ENCODE results near the gene SERHL2. TPM values are rescaled to one million over a fixed set of nuclear protein-coding genes. Genes with fewer than 3 reads are reported as not detected.
"Not testable (repeated sequence)": the region's sequence is repeated elsewhere in the genome, so short reads cannot be mapped to it uniquely, and the experiment has no call there.

The SERHL2 gene
- total and polyA plus RNA-seq, 2 donors from 2014 or later: 3.1 to 4.9 TPM

DNA sequence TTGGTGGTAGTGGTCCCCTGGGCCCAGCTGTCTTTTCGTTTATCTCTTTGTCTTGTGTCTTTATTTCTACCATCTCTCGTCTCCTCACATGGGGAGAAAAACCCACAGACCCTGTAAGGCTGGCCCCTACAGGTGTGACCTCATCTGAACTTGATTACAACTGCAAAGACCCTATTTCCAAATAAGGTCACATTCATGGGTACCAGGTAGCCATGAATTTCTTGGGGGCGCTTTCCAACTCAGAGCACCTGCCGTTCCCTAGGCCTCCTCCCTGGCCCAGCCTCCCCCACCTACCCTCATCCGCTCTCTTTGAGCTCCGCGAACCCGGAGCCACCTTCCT is 20.1 kb upstream of the SERHL2 start:
- intact Hi-C loops (cut with DNase I): no loop called here
- Histone ChIP-seq H3K4me1 (ENCODE audit: control insufficient read depth in 2 of 3, insufficient read depth in 2 of 3, low read depth in 1 of 3, low read length in 3 of 3) (no peaks in the 10 kb centered on the region), H3K36me3 (ENCODE audit: control insufficient read depth in 2 of 3, insufficient read depth in 3 of 3, low read length in 3 of 3) (no peaks in the 10 kb centered on the region), H3K27me3 (ENCODE audit: control insufficient read depth, insufficient read depth, low read length) (no peaks in the 10 kb centered on the region), H3K4me3 (ENCODE audit: low read length in 3 of 3) (no peak overlapping the region), H3K9me3 (ENCODE audit: control insufficient read depth in 2 of 3, insufficient read depth in 1 of 3, low read length in 3 of 3) (no peaks in the 10 kb centered on the region), H3K27ac (ENCODE audit: low read depth in 2 of 2, low read length in 2 of 2) (no peak overlapping the region), H3K9ac (ENCODE audit: low read length in 3 of 3) (no peak overlapping the region)
- FAIRE-seq (no peak), DNase-seq (no peak)
- TF ChIP-seq, protein P1, sequence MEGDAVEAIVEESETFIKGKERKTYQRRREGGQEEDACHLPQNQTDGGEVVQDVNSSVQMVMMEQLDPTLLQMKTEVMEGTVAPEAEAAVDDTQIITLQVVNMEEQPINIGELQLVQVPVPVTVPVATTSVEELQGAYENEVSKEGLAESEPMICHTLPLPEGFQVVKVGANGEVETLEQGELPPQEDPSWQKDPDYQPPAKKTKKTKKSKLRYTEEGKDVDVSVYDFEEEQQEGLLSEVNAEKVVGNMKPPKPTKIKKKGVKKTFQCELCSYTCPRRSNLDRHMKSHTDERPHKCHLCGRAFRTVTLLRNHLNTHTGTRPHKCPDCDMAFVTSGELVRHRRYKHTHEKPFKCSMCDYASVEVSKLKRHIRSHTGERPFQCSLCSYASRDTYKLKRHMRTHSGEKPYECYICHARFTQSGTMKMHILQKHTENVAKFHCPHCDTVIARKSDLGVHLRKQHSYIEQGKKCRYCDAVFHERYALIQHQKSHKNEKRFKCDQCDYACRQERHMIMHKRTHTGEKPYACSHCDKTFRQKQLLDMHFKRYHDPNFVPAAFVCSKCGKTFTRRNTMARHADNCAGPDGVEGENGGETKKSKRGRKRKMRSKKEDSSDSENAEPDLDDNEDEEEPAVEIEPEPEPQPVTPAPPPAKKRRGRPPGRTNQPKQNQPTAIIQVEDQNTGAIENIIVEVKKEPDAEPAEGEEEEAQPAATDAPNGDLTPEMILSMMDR (IDR thresholded peaks at IDR 0.05; ENCODE audit: borderline replicate concordance, extremely low read depth, insufficient read depth): no peak

DNA sequence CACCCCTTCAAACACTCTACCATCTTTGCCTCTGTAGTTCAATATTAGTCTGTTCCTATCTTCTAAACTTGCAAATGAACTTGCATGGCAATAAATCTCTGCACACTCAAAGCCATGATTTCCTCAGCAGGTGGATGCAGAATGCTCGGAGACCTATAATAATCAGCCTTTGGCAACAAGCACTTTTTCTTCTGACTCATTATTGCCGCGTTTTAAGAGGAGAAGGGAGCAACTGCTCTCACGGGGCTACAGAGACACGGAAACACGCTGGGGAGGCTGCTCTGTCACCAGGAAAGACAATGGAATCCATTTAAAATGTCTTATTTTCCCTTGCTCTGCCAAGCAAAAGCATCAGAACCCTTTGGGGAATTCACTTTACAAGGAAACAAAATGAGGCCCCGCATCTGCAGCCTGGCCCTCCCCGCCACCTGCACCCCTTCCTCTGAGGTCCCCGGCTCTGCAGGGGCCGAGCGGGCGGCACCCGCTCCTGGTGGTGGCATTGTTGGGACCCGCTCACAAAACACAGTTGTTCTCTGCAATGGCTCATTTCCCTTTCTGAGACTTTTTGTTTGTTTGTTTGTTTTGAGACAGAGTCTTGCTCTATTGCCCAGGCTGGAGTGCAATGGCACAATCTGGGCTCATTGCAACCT is 18.5 kb upstream of the SERHL2 start:
- DNase-seq; H3K4me3 ChIP-seq (ENCODE audit: low read length in 3 of 3); H3K36me3 ChIP-seq (ENCODE audit: control insufficient read depth in 2 of 3, insufficient read depth in 3 of 3, low read length in 3 of 3); H3K9me3 ChIP-seq (ENCODE audit: control insufficient read depth in 2 of 3, insufficient read depth in 1 of 3, low read length in 3 of 3); H3K27me3 ChIP-seq (ENCODE audit: control insufficient read depth, insufficient read depth, low read length); FAIRE-seq; H3K27ac ChIP-seq (ENCODE audit: low read depth in 2 of 2, low read length in 2 of 2); H3K9ac ChIP-seq (ENCODE audit: low read length in 3 of 3); H3K4me1 ChIP-seq (ENCODE audit: control insufficient read depth in 2 of 3, insufficient read depth in 2 of 3, low read depth in 1 of 3, low read length in 3 of 3); intact Hi-C loops (cut with DNase I): not testable (repeated sequence)

DNA sequence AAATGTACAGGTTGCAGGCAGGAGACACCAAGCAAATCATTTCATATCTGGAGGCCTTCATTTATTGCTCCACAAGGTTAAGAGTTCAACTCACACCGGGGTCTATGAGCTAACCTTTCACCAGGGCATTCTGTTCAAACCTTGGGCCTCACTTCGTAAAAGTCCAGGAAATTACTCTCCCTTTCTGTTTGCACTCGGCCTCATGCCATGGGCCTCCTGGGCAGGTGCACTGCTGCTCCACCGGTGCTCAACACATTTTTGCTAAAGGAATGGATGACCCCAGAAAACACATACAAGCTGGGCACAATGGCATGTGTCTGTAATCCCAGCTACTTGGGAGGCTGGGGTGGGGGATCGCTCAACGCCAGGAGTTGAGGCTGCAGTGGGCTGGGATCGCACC is 17.6 kb upstream of the SERHL2 start:
- H3K27me3 ChIP-seq (ENCODE audit: control insufficient read depth, insufficient read depth, low read length): no peaks in the 10 kb centered on the region
- DNase-seq: no peak
- H3K36me3 ChIP-seq (ENCODE audit: control insufficient read depth in 2 of 3, insufficient read depth in 3 of 3, low read length in 3 of 3): no peaks in the 10 kb centered on the region
- H3K4me1 ChIP-seq (ENCODE audit: control insufficient read depth in 2 of 3, insufficient read depth in 2 of 3, low read depth in 1 of 3, low read length in 3 of 3): no peaks in the 10 kb centered on the region
- intact Hi-C loops (cut with DNase I): no loop called here
- H3K4me3 ChIP-seq (ENCODE audit: low read length in 3 of 3): no peak overlapping the region
- no peaks in the 10 kb centered on the region for H3K9me3 ChIP-seq (ENCODE audit: control insufficient read depth in 2 of 3, insufficient read depth in 1 of 3, low read length in 3 of 3)
- H3K27ac ChIP-seq (ENCODE audit: low read depth in 2 of 2, low read length in 2 of 2): no peak overlapping the region
- FAIRE-seq: no peak
- H3K9ac ChIP-seq (ENCODE audit: low read length in 3 of 3): no peak overlapping the region
- TF ChIP-seq, protein P1 (IDR thresholded peaks at IDR 0.05; ENCODE audit: borderline replicate concordance, extremely low read depth, insufficient read depth): no peak

DNA sequence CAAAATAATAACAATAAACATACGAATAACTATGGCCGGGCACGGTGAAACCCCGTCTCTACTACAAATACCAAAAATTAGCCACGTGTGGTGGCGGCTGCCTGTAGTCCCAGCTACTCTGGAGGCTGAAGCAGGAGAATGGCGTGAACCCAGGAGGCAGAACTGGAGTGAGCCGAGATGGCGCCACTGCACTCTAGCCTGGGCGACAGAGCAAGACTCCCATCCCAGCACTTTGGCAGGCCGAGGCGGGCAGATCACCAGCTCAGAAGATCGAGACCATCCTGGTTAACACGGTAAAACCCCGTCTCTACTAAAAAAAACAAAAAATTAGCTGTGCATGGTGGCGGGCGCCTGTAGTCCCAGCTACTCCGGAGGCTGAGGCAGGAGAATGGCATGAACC is 17.1 kb upstream of the SERHL2 start:
- DNase-seq; H3K27me3 ChIP-seq (ENCODE audit: control insufficient read depth, insufficient read depth, low read length); intact Hi-C loops (cut with DNase I); H3K4me1 ChIP-seq (ENCODE audit: control insufficient read depth in 2 of 3, insufficient read depth in 2 of 3, low read depth in 1 of 3, low read length in 3 of 3); FAIRE-seq; H3K36me3 ChIP-seq (ENCODE audit: control insufficient read depth in 2 of 3, insufficient read depth in 3 of 3, low read length in 3 of 3); H3K9ac ChIP-seq (ENCODE audit: low read length in 3 of 3); H3K9me3 ChIP-seq (ENCODE audit: control insufficient read depth in 2 of 3, insufficient read depth in 1 of 3, low read length in 3 of 3); H3K4me3 ChIP-seq (ENCODE audit: low read length in 3 of 3); H3K27ac ChIP-seq (ENCODE audit: low read depth in 2 of 2, low read length in 2 of 2): not testable (repeated sequence)

DNA sequence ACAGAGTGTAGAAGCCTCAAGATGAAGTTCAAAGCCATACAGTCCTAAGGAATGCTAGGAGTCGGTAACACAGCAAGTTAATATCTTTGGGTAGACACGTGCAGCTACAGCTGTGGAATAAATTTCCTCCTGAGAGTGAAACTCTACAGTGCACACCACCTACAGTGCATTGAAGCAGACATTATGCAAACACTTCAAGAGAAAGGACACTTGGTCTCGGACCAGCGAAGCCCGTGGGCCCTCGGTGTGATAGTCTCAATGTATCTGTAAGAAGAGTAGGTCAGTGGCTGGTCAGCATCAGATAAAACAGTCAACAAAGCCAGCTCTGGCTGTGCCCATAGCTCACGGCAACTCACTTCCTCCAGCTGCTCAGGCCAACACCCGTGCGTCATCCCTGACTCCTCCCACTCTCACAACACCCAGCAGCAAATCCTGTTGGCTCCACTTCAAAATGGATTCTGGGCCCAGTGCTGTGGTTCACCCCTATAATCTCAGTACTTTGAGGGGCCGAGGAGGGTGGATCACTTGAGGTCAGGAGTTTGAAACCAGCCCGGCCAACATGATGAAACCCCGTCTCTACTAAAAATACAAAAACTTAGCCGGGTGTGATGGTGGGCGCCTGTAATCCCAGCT is 16.4 kb upstream of the SERHL2 start:
- intact Hi-C loops (cut with DNase I); H3K4me1 ChIP-seq (ENCODE audit: control insufficient read depth in 2 of 3, insufficient read depth in 2 of 3, low read depth in 1 of 3, low read length in 3 of 3); H3K36me3 ChIP-seq (ENCODE audit: control insufficient read depth in 2 of 3, insufficient read depth in 3 of 3, low read length in 3 of 3); H3K27ac ChIP-seq (ENCODE audit: low read depth in 2 of 2, low read length in 2 of 2); H3K27me3 ChIP-seq (ENCODE audit: control insufficient read depth, insufficient read depth, low read length); DNase-seq; H3K4me3 ChIP-seq (ENCODE audit: low read length in 3 of 3); H3K9ac ChIP-seq (ENCODE audit: low read length in 3 of 3); FAIRE-seq; H3K9me3 ChIP-seq (ENCODE audit: control insufficient read depth in 2 of 3, insufficient read depth in 1 of 3, low read length in 3 of 3): not testable (repeated sequence)

DNA sequence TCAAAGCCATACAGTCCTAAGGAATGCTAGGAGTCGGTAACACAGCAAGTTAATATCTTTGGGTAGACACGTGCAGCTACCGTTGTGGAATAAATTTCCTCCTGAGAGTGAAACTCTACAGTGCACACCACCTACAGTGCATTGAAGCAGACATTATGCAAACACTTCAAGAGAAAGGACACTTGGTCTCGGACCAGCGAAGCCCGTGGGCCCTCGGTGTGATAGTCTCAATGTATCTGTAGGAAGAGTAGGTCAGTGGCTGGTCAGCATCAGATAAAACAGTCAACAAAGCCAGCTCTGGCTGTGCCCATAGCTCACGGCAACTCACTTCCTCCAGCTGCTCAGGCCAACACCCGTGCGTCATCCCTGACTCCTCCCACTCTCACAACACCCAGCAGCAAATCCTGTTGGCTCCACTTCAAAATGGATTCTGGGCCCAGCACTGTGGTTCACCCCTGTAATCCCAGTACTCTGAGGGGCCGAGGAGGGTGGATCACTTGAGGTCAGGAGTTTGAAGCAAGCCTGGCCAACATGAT is 14.5 kb upstream of the SERHL2 start:
- H3K27ac ChIP-seq (ENCODE audit: low read depth in 2 of 2, low read length in 2 of 2); H3K9me3 ChIP-seq (ENCODE audit: control insufficient read depth in 2 of 3, insufficient read depth in 1 of 3, low read length in 3 of 3); H3K36me3 ChIP-seq (ENCODE audit: control insufficient read depth in 2 of 3, insufficient read depth in 3 of 3, low read length in 3 of 3); H3K4me3 ChIP-seq (ENCODE audit: low read length in 3 of 3); H3K4me1 ChIP-seq (ENCODE audit: control insufficient read depth in 2 of 3, insufficient read depth in 2 of 3, low read depth in 1 of 3, low read length in 3 of 3); H3K27me3 ChIP-seq (ENCODE audit: control insufficient read depth, insufficient read depth, low read length); intact Hi-C loops (cut with DNase I); FAIRE-seq; DNase-seq; H3K9ac ChIP-seq (ENCODE audit: low read length in 3 of 3): not testable (repeated sequence)
